Spleen (tissue), 11 donors: ENCODE measurements around the gene FHL1. TPM values are rescaled to one million over a fixed set of nuclear protein-coding genes. Genes with fewer than 3 reads are reported as not detected.
"Not testable (repeated sequence)": the region's sequence is repeated elsewhere in the genome, so short reads cannot be mapped to it uniquely, and the experiment has no call there.

Experiments
- DNase-seq: peaks from one replicate; pipeline ENCODE4 v3.0.0-alpha.2; 2020
- H3K27ac ChIP-seq, 8 donors: fragments of 200-600 bp; sonication (generic) in 7 of 8; 1 replicate in 4 of 8; 2 replicates in 4 of 8; pipeline versions ENCODE4 v1.5.0 to v1.8.0; 2016 to 2021; ENCODE audit warnings: inconsistent platforms in 4 of 8, mild to moderate bottlenecking in 4 of 8, moderate library complexity in 1 of 8
- H3K27me3 ChIP-seq, 7 donors: fragments of 200-600 bp; sonication (generic) in 6 of 7; replicated peaks in 1 of 7; 1 replicate in 4 of 7; 2 replicates in 3 of 7; pipeline versions ENCODE4 v1.5.0 to v1.8.0; 2016 to 2021; ENCODE audit warnings: inconsistent platforms in 3 of 7, mild to moderate bottlenecking in 1 of 7
- H3K36me3 ChIP-seq, 6 donors: fragments of 200-600 bp; sonication (generic) in 5 of 6; 1 replicate in 4 of 6; 2 replicates in 2 of 6; pipeline versions ENCODE4 v1.5.0 to v1.8.0; 2016 to 2021; ENCODE audit warnings: inconsistent platforms in 2 of 6
- H3K4me1 ChIP-seq, 6 donors: fragments of 200-600 bp; sonication (generic) in 5 of 6; 1 replicate in 3 of 6; 2 replicates in 3 of 6; pipeline versions ENCODE4 v1.5.0 to v1.8.0; 2016 to 2021; ENCODE audit warnings: inconsistent platforms in 3 of 6
- H3K4me3 ChIP-seq, 8 donors: fragments of 200-600 bp; sonication (generic) in 7 of 8; 1 replicate in 4 of 8; 2 replicates in 4 of 8; pipeline versions ENCODE4 v1.5.0 to v1.8.0; 2016 to 2021; ENCODE audit warnings: inconsistent platforms in 4 of 8, mild to moderate bottlenecking in 4 of 8, moderate library complexity in 2 of 8
- H3K9me3 ChIP-seq, 8 donors: fragments of 200-600 bp; sonication (generic) in 7 of 8; 1 replicate in 4 of 8; 2 replicates in 4 of 8; pipeline versions ENCODE4 v1.5.0 to v1.8.0; 2016 to 2021; ENCODE audit warnings: inconsistent platforms in 4 of 8
- CTCF ChIP-seq, 11 experiments: fragments of 200-600 bp in 7 of 11; fragments of 450-650 bp in 4 of 11; sonication (generic) in 4 of 11; IDR thresholded peaks in 8 of 11; conservative IDR thresholded peaks in 3 of 11; 1 replicate in 7 of 11; 2 replicates in 4 of 11; pipeline versions ENCODE4 v1.4.0 to v1.8.0; 2016 to 2021; ENCODE audit warnings: antibody characterized with exemption in 11 of 11, inconsistent platforms in 4 of 11, mild to moderate bottlenecking in 1 of 11
- POLR2A ChIP-seq, 3 donors: fragments of 450-650 bp; IDR thresholded peaks; one replicate each; pipeline ENCODE4 v1.5.1; 2017; ENCODE audit warnings: antibody characterized with exemption in 3 of 3, mild to moderate bottlenecking in 1 of 3
- POLR2AphosphoS5 ChIP-seq, 3 donors: sonication (generic); formaldehyde crosslinking; IDR thresholded peaks; one replicate each; pipeline ENCODE4 v1.5.1; 2017; ENCODE audit warnings: antibody characterized with exemption in 3 of 3
- WGBS, 5 donors: extraction: QIAGEN DNeasy Blood & Tissue Kit in 3 of 5; methylation state at CpG; one replicate each; pipeline versions ENCODE4 v1.1.5 to v1.1.7; 2013 to 2018; 5-methylcytosine and 5-hydroxymethylcytosine counted together
- intact Hi-C: fragments of 100-400 bp; cut with DNase I; formaldehyde crosslinking; loops from one replicate; pipeline ENCODE4 v1.15.0; 2023; ENCODE audit warnings: low total_unique reads
- polyA plus RNA-seq, 3 donors: library from polyadenylated mRNA; stranded (reverse); fragments of 200-250 nt; gene quantifications; one replicate each; pipeline ENCODE4 v1.2.1, GENCODE V29; 2013
- total RNA-seq, 7 donors: library from RNA; depleted of rRNA in 3 of 7; stranded (reverse); fragments of >200 nt in 3 of 7; fragmentation: NEBNext Ultra II Directional in 4 of 7; extraction: Animal tissue kit (Norgen Biotek cat#: 25700) in 4 of 7; gene quantifications; one replicate each; pipeline versions ENCODE4 v1.1.0 to v1.2.1, GENCODE V29; 2016 to 2021
- donor health status: healthy with polysubstance abuse.
- donor health status: DM: no; HTN: no; CAD: no; lungs with moderate emphysema.
- donor health status: DM: no; HTN: no; CAD: no.
- donor health status: Bipolar disorder and iron deficiency.
- donor health status: healthy.
- donor health status: DM: no; HTN: no; CAD: no.
- donor health status: DM: yes; HTN: yes; CAD: no.

The FHL1 gene
- total and polyA plus RNA-seq, 10 donors, result 33.0 to 108 (median 61.5) TPM

- Histone ChIP-seq H3K27ac (no peak overlapping the region), H3K9me3 (no peaks in the 10 kb centered on the region), H3K36me3 (no peaks in the 10 kb centered on the region), H3K4me3 (no peak overlapping the region), H3K4me1 (no peaks in the 10 kb centered on the region), H3K27me3 (peaks cover 0 to 3% (median 0%) of the 10 kb centered on the region in 7 donors)
- TF ChIP-seq POLR2AphosphoS5 (IDR thresholded peaks at IDR 0.05) (no peak), POLR2A (IDR thresholded peaks at IDR 0.05) (no peak), CTCF (IDR thresholded peaks at IDR 0.05 in 8 of 11, conservative IDR thresholded peaks at IDR 0.05 in 3 of 11) (no peak)
- intact Hi-C loops, result no loop called here
- no peak for DNase-seq
- WGBS, 5 donors, result 83 to 100% (median 92%) methylated on average over 1 of the region's 1 CpG
Measured at GRCh38 chrX:136163689-136164088, 16.4 kb downstream of the FHL1 start.

GRCh38 chrX:136165406-136165805 lies 18.1 kb downstream of the FHL1 start:
- no peaks in the 10 kb centered on the region for H3K27me3 ChIP-seq
- intact Hi-C loops, result no loop called here
- no peaks in the 10 kb centered on the region for H3K4me1 ChIP-seq
- H3K27ac ChIP-seq, result no peak overlapping the region
- no peak for TF ChIP-seq POLR2A (IDR thresholded peaks at IDR 0.05)
- no peak for TF ChIP-seq CTCF (IDR thresholded peaks at IDR 0.05 in 8 of 11, conservative IDR thresholded peaks at IDR 0.05 in 3 of 11)
- TF ChIP-seq POLR2AphosphoS5 (IDR thresholded peaks at IDR 0.05), result no peak
- WGBS, 5 donors, result 37 to 88% (median 57%) methylated on average over 3 of the region's 3 CpGs
- H3K36me3 ChIP-seq, result no peaks in the 10 kb centered on the region
- no peak for DNase-seq
- no peak overlapping the region for H3K4me3 ChIP-seq
- H3K9me3 ChIP-seq, result no peaks in the 10 kb centered on the region

GRCh38 chrX:136166221-136166855 lies 19.0 kb downstream of the FHL1 start:
- Histone ChIP-seq H3K4me3 (no peak overlapping the region), H3K4me1 (no peaks in the 10 kb centered on the region), H3K27me3 (no peaks in the 10 kb centered on the region), H3K36me3 (no peaks in the 10 kb centered on the region), H3K27ac (no peak overlapping the region), H3K9me3 (no peaks in the 10 kb centered on the region)
- DNase-seq, result no peak
- WGBS, 5 donors, result 69 to 84% (median 73%) methylated on average over 7 to 8 of the region's 8 CpGs
- intact Hi-C loops, result no loop called here
- no peak for TF ChIP-seq POLR2AphosphoS5 (IDR thresholded peaks at IDR 0.05)
- no peak for TF ChIP-seq POLR2A (IDR thresholded peaks at IDR 0.05)
- peak in 2 of 11 experiments; percentile 16 to 28 for TF ChIP-seq CTCF (IDR thresholded peaks at IDR 0.05 in 8 of 11, conservative IDR thresholded peaks at IDR 0.05 in 3 of 11)

- H3K4me1 ChIP-seq, H3K27me3 ChIP-seq, H3K9me3 ChIP-seq, H3K27ac ChIP-seq, H3K36me3 ChIP-seq, H3K4me3 ChIP-seq, intact Hi-C loops, DNase-seq: not testable (repeated sequence)
- WGBS, 5 donors, result 75 to 95% (median 83%) methylated on average over 6 of the region's 6 CpGs
Measured at GRCh38 chrX:136167989-136168388, 20.7 kb downstream of the FHL1 start.
